Endodermal cell (in vitro differentiated cells): ENCODE results near the gene OSBPL9. TPM values are rescaled to one million over a fixed set of nuclear protein-coding genes. Genes with fewer than 3 reads are reported as not detected.

Experiments used
- DNase-seq: peaks from one replicate; pipeline ENCODE4 v3.0.0-alpha.2; 2017
- H3K27ac ChIP-seq: 2 replicates; pipeline ENCODE4 v1.5.1; 2013; ENCODE audit warnings: mild to moderate bottlenecking, low read depth, low read length, moderate library complexity
- H3K27me3 ChIP-seq: 2 replicates; pipeline ENCODE4 v1.6.1; 2013; ENCODE audit warnings: mild to moderate bottlenecking, low read length, moderate library complexity; ENCODE audit not compliant: insufficient read depth, control insufficient read depth, poor library complexity, severe bottlenecking
- H3K36me3 ChIP-seq: 2 replicates; pipeline ENCODE4 v1.7.0; 2013; ENCODE audit warnings: mild to moderate bottlenecking, low read length, moderate library complexity; ENCODE audit not compliant: control insufficient read depth, insufficient read depth
- H3K4me1 ChIP-seq: one replicate; pipeline ENCODE4 v1.7.0; 2013; ENCODE audit warnings: low read length; ENCODE audit not compliant: control insufficient read depth, insufficient read depth
- H3K4me3 ChIP-seq: 2 replicates; pipeline ENCODE4 v1.5.1; 2013; ENCODE audit warnings: mild to moderate bottlenecking, low read length, moderate library complexity
- H3K9ac ChIP-seq: 2 replicates; pipeline ENCODE4 v1.6.1; 2013; ENCODE audit warnings: mild to moderate bottlenecking, low read length, moderate library complexity; ENCODE audit not compliant: poor library complexity, severe bottlenecking; ENCODE audit errors: extremely low read depth
- H3K9me3 ChIP-seq: 2 replicates; pipeline ENCODE4 v1.6.1; 2013; ENCODE audit warnings: mild to moderate bottlenecking, low read length, moderate library complexity; ENCODE audit not compliant: control insufficient read depth
- H3K27ac Mint-ChIP-seq: 2 replicates; pipeline ENCODE4 v1.8.0; 2020; ENCODE audit warnings: mixed read lengths
- H3K27me3 Mint-ChIP-seq: 2 replicates; pipeline ENCODE4 v1.8.0; 2021; ENCODE audit warnings: mild to moderate bottlenecking, mixed read lengths; ENCODE audit not compliant: insufficient read depth
- H3K36me3 Mint-ChIP-seq: 2 replicates; pipeline ENCODE4 v1.8.0; 2020; ENCODE audit warnings: low read depth, mixed read lengths
- H3K4me1 Mint-ChIP-seq: 2 replicates; pipeline ENCODE4 v1.8.0; 2020; ENCODE audit warnings: mixed read lengths
- H3K4me3 Mint-ChIP-seq: 2 replicates; pipeline ENCODE4 v1.8.0; 2020; ENCODE audit warnings: mild to moderate bottlenecking, moderate library complexity, mixed read lengths
- H3K9me3 Mint-ChIP-seq: 2 replicates; pipeline ENCODE4 v1.8.0; 2020; ENCODE audit warnings: mild to moderate bottlenecking, mixed read lengths
- CTCF ChIP-seq: fragments of 200-600 bp; sonication (generic); conservative IDR thresholded peaks from 2 replicates; pipeline ENCODE4 v1.5.0; 2021; ENCODE audit warnings: antibody characterized with exemption, mild to moderate bottlenecking
- WGBS, 2 experiments: methylation state at CpG; one replicate each; pipeline versions ENCODE4 v1.1.5 to v1.1.7; 2013; ENCODE audit warnings: missing lambda C conversion rate in 2 of 2, mixed read lengths in 1 of 2; ENCODE audit not compliant: insufficient coverage in 1 of 2, insufficient read length in 1 of 2; 5-methylcytosine and 5-hydroxymethylcytosine counted together
- total RNA-seq, 2 donors: library from RNA; stranded (reverse); fragmentation: NEBNext Ultra II Directional in 1 of 2; extraction: Animal tissue kit (Norgen Biotek cat#: 25700) in 1 of 2; gene quantifications; 2 replicates in 1 of 2; 3 replicates in 1 of 2; pipeline ENCODE4 v1.2.1, GENCODE V29; 2021

Gene OSBPL9
- total RNA-seq, 2 donors from 2014 or later = 76.9 to 93.3 TPM

DNA sequence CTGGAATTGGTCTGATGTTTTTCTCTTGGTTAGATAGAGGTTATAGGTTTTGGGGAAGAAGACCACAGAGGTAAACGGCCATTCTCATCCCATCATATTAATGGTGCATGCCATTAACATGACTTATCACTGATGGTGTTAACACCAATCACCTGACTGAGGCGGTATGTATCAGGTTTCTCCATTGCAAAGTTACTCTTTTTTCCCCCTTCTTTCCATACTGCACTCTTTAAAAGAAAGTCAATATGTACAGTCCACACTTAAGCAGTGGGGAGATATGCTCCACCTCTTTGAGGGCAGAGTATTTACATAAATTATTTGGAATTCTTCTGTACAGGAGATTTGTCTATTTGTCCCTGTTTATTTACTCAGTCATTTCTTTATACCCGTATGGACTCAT, 35.7 kb upstream of the OSBPL9 start:
- Histone ChIP-seq H3K36me3 (no peaks in the 10 kb centered on the region), H3K4me1 (no peaks in the 10 kb centered on the region), H3K27ac (no peak overlapping the region), H3K27me3 (no peaks in the 10 kb centered on the region), H3K9ac (no peak overlapping the region), H3K4me3 (no peak overlapping the region), H3K9me3 (no peaks in the 10 kb centered on the region)
- Mint-ChIP-seq H3K36me3 (no peaks in the 10 kb centered on the region), H3K4me3 (no peak overlapping the region), H3K27me3 (no peaks in the 10 kb centered on the region), H3K9me3 (peaks cover 3% of the 10 kb centered on the region), H3K27ac (no peak overlapping the region), H3K4me1 (peaks cover 1% of the 10 kb centered on the region)
- DNase-seq = no peak
- TF ChIP-seq CTCF = no peak
- WGBS, 2 experiments = 83 to 90% methylated on average over 1 to 2 of the region's 3 CpGs

DNA sequence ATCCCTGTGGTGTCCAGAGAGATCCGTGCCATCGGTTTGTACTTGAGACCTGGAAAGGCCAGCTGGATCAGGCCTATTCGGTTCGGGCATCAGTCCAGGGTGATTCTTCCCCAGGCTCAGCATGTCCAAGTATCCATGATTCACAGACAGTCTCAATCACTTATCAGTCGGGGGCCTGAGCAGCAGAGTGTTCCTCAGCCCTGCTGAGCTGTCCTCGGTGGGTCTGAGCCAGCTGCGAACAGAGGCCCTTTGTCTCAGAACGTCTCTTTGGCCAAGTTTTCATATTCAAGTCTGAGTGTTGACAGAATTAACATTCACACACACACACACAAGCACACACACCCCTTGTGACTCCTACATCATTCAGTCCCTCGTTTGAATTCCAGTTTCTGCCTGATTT, 33.4 kb upstream of the OSBPL9 start:
- H3K36me3 Mint-ChIP-seq = no peaks in the 10 kb centered on the region
- Histone ChIP-seq H3K4me3 (no peak overlapping the region), H3K4me1 (no peaks in the 10 kb centered on the region), H3K36me3 (no peaks in the 10 kb centered on the region), H3K27ac (no peak overlapping the region), H3K27me3 (no peaks in the 10 kb centered on the region), H3K9me3 (no peaks in the 10 kb centered on the region), H3K9ac (no peak overlapping the region)
- no peak for TF ChIP-seq CTCF
- DNase-seq = no peak
- H3K4me1 Mint-ChIP-seq = peaks cover 1% of the 10 kb centered on the region
- H3K27ac Mint-ChIP-seq = no peak overlapping the region
- 85 to 89% methylated on average over 9 of the region's 9 CpGs for WGBS, 2 experiments
- no peaks in the 10 kb centered on the region for H3K27me3 Mint-ChIP-seq
- no peaks in the 10 kb centered on the region for H3K9me3 Mint-ChIP-seq
- H3K4me3 Mint-ChIP-seq = no peak overlapping the region

DNA sequence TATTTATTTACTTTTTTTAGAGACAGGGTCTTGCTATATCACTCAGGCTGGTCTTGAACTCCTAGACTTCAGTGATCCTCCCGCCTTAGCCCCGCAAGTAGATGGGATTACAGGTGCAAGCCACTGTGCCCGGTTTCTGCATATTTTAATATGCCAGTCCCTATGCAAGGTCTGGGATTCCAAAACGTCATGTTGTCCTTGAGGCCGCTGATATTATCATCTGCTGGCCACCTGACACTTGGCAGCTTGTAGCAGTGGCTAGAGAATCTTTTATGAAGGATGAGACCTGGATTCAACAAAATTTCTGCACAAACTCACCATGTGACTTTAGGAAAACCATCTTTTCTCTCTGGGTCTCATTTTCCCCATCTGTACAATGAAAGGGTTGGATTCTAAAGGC, 32.9 kb upstream of the OSBPL9 start:
- DNase-seq = no peak
- Histone ChIP-seq H3K36me3 (no peaks in the 10 kb centered on the region), H3K4me3 (no peak overlapping the region), H3K4me1 (no peaks in the 10 kb centered on the region), H3K9ac (no peak overlapping the region), H3K9me3 (no peaks in the 10 kb centered on the region), H3K27ac (no peak overlapping the region), H3K27me3 (no peaks in the 10 kb centered on the region)
- Mint-ChIP-seq H3K4me3 (no peak overlapping the region), H3K36me3 (no peaks in the 10 kb centered on the region), H3K27ac (no peak overlapping the region), H3K4me1 (no peaks in the 10 kb centered on the region), H3K9me3 (no peaks in the 10 kb centered on the region), H3K27me3 (no peaks in the 10 kb centered on the region)
- no peak for TF ChIP-seq CTCF
- WGBS, 2 experiments = 93 to 95% methylated on average over 5 of the region's 5 CpGs
